ENCODE data around the gene CCDC85C.

CCDC85C gene

DNA sequence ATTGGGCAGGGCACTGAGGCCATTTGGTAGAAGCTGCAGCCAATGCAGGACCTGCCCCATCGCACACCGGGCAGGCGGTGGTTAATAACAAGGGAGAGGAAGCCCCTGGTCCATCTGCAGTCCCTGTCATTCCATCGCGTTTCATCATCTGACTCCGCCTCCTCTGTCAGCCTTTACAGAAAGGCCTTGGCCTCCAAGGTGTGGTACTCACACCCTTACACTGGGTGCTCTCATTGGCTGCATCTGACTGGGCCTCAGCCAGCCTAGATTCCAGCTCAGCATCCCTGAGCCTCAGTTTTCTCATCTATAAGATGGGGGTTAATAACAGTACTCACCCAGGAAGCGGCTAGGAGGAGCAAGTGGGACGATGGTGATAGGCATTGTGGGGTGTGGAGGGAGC is 26.2 kb upstream of the CCDC85C start:
- DNase-seq (ENCODE audit: low read depth in 2 of 2): no peak

DNA sequence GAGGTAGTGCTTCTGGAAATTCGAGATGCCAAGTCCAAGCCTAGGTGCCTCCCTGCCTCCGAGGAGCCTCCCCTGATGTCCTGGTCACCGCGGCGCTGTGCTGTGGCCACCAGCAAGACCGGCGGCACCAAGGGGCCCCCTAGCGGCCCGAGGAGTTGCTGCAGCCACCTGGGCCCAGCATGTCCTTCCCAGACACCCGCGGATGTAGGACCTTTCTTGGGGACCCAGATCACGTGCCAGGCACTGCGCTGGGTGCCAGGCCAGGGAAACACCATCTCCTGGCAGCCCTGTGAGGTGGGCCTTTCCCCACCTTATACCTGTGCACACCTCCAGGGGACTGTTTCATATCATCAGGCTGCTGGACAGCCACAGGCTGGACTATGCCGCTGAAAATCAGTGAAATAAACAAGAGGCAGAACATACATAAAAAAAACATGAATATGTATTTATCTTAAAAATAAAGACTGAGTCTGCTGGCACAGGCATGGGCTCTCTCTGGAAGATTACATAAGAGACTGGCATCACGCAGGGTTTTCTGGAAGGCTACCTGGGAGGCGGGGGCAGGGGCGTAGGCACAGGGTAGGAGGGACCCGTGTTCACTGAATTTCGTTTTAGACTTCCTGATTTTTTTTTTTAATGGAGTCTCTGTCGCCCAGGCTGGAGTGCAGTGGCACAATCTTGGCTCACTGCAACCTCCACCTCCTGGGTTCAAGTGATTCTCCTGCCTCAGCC is 25.0 kb upstream of the CCDC85C start:
- peak; percentile 28 to 39 for DNase-seq (ENCODE audit: low read depth in 2 of 2)

DNA sequence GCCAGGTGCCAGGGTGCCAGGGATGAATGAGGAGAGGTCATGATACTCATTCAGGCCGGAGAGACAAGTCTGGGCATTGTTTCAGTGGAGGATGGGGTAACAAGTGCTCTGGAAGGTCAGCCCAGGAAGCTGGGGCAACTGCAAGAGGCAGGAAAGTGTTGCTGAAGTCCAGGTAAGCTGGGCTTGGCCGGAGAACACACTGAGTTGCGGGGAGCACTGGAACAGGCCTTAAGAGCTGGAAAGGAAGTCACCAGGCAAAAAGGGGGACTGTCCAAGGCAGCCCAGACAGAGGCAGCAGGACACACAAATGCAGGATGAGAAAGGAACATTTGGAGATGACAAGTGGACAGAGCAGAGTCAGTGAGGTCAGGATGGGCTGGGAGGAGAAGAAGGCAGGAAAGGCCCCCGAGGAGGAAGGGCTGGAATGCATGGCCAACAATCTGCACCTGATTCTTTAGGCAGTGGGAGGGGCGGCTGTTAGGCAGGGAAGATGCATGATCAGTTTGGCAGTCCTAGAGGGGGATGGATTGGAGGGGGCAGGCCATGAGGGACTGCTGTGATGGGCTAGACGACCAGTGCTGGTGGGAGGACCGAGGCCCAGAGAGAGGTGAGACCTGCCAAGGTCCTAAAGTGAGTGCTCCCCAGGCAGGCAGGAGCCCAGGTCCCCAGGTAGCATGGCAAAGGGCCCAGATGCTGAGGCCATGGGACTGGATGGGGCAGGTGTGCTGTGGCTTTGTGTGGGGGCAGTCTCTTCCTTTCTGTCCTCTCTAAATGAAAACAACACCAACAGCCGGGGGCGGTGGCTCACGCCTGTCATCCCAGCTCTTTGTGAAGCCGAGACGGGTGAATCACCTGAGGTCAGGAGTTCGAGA is 23.7 kb upstream of the CCDC85C start:
- DNase-seq (ENCODE audit: low read depth in 2 of 2): no peak

DNA sequence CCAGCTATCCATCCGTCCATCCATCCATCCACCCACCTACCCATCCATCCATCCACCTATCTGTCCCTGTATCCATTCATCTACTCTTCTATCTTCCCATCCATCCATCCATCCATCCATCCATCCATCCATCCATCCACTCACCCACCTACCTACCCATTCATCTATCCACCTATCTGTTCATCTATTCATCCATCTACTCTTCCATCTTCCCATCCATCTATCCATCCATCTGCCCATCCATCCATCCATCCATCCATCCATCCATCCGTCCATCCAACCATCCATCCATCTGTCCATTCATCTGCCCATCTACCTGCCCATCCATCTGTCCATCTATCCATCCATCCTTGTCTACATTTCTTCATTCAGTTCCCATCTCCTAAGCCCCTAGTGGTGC is 23.1 kb upstream of the CCDC85C start:
- DNase-seq (ENCODE audit: low read depth in 2 of 2): no peak

DNA sequence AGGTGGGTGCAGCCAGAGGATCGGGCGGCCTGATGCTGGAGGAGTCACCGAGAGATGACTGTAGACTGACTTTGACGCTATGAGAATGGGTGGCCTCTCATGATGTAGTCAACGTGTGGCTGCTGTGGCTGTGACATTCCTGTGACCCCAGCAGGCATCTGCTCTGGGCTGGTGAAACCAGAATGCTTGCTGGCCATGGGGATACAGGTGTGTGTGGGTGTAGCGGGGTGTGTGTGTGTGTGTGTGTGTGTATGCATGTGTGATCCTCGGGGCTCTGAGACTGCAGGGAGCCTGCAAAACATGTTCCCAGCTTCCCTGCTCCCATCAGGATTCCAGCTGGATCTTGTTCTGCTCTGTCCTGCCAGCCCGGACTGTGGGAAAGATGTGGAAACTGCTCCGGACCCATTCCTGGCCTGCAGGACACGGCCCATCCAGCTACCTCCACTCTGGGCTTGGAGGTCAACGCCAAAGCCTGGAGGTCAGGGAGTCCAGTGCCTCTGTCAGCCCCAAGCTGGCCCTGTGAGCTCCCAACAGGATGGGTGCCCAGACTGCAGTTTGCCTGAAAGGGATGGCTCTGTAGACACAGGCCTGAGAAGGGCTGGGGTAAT is 22.1 kb upstream of the CCDC85C start:
- no peak for DNase-seq (ENCODE audit: low read depth in 2 of 2)

DNA sequence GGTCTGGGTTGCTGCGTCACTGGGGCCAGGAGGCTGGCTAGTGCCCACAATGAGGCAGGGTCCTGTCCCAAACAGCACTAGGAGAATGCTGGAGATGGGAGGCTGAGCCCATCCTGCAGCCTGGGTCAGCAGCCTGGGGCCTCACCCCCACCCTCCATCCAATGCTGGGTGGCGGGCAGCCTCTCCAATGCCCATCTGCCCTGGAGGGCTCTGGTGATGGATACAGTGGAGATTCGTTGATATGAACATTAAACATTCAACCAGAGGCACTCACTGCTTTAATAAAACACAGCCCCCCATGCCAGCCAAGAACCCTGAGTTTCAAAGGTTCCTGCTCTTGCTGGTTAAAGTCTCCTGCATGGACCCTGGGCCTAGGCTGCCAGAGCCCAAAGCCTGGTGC is 21.5 kb upstream of the CCDC85C start:
- DNase-seq (ENCODE audit: low read depth in 2 of 2): no peak

DNA sequence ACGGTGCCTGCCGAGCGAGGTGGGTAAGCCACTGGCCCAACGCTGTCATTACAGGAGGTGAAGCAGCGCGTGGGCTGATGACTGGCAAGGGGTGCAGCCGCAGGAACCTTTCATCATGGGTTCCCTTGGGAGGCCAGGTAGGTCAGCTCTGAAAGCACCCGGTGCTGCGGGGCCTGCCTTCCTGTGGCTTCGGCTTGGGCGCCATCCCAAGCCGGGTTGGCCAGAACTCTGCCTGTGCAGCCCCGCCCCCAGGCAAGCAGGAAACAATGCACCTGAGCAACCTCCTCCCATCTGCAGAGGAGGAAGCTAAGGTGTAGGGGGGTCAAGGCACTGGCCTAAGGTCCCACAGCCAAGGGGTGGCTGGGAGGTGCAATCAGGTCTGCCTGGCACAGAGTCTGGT is 21.0 kb upstream of the CCDC85C start:
- DNase-seq (ENCODE audit: low read depth in 2 of 2): no peak

DNA sequence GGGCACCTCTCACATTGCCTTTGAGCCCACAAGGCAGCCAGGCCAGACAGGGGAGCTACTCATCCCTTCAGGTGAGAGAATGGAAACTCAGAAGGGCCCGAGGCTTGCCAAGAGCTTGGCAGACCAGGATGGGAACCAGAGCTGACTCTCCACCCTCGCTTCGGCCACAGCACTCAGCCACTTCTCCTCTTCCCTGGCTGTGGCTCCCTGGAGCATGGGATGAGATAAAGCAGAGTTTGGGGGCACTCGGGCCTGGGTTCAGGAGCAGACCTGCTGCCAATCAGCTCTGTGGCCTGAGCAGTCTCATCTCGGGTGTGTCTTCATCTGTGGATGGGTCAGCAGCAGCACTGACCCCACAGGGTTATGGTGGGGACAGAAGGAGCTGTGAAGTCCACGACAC is 20.0 kb upstream of the CCDC85C start:
- no peak for DNase-seq (ENCODE audit: low read depth in 2 of 2)

DNA sequence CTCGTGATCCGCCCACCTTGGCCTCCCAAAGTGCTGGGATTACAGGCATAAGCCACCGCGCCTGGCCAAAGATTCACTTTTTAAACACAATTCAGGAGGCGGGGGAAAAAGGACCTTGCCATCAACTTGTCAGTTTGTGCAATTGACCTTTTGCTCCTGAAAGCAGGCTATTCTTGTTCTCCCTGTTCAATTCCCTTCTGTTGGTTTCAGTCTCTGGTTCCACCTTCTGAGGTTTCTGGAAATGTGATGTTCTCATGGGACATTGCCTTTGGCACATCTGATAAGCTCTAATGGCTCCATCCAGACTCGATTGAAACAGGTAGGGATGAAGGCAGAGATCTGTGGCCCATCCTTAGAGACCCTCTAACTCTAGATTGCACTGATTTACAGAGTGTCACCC is 17.9 kb upstream of the CCDC85C start:
- no peak for DNase-seq (ENCODE audit: low read depth in 2 of 2)

DNA sequence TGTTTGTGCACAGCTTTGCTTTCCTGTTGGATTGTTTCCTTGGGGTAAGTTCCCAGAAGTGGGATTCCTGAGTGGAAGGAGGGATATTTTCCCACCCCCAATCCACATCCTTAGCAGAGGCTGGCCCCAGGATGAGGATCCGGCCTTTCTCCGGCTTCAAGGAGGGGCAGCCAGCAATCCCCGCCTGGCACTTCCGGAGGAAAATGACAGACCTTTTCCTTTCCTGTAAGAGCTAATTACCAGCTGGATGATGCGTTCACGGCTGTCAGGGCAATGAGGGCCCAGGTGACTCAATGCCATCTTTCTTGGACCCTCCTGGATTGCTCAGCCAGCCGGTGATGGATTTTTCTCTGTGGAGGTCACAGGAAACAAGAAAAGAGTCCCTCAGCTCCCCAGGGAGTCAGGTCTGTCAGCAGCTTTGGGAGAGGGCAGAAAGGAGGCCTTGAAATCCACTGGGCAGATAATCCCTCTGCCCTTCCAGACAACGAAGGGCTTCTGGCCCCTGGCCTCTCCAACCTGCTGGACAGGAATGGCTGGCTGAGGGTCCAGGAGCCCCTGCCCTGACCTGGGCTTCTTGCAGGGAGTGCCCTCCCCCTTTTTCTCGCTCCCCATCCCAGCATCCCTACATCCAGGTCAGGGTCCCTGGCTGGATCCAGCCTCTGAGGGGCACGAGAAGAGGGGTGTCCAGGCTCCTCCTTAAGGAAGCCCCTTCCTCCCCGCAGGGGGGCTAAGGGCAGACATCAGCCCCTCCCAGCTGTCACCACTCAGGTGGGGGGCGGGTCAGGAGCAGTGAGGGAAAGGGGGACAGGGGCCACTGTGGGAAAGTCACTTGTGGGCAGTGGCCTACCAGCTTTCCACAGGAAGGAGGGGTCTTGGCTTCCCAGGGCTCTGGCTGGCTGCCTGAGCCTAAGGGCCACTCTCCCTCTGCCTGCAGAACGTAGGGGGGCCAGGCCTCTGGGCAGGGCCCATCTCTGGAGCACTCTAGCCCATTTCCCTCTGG is 16.1 kb upstream of the CCDC85C start:
- no peak for DNase-seq (ENCODE audit: low read depth in 2 of 2)

DNA sequence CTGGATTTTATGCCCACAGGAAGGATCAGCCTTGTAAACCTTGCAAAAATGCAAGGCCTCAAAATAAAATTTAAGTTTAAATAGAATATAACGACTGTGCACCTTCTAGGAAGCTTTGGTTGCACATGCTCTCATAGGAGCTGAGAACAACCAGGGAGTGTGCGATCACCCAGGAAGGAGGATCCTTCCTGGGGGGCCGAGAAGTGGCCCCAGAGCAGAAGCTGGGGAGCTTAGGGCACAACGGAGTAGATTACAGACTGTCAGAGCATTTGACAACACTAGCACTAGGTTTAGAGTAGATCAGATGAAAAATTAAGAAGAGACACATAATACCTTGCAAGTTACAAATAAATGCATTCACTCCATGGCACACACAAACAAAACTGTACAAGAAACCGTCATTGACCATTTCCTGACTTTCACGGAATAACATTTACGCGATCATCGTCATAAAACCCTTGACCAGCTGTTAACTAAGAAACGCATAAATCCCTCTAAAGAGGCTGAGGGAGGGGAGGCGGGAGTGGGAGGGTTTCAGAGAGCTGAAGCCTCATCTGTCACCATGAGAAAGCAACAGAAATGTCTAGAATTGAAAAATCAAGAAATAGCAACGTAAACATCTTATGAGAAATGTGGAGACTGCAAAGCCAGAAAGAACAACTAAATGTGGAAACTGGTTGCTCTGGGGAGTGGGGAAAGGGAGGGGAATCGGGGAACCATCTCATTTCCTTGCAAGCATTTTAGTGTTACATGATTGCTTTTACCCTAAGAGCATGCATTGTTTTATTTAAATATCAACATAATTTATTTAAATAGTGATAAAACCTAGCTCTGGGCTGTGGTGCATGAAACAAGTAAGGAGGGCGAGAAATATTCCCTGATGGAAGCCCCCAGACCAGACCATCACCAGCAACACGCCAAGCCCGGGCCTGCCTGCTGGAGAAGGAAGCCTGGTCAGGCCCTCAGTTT is 13.1 kb upstream of the CCDC85C start:
- no peak for DNase-seq (ENCODE audit: low read depth in 2 of 2)

DNA sequence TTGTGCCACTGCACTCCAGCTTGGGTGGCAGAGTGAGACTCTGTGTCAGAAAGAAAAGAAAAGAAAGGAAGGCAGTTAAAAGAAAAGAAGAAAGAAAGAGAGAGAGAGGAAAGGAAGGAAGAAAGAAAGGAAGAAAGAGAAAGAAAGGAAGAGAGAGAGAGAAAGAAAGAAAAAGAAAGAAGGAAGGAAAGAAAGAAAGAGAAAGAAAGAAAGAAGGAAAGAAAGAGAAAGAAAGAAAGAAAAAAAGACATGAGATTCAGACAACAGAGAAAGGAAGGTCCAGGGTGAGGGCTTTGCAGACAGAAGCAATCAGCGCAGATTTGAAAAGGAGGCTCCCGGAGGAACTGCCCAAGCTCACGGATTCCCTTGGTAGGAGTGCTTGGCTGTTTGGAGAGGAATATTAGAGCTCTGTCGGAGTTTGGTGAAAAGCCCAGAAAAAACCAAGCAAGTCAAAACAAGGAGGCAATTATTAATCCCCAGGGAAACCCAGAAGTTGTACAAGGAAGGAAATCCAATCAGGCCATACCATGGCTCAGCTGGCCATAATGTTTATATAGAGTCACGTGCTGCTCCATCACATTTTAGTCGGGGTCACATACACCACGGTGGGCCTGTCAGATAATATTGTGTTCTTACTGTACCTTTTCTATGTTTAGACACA is 11.6 kb upstream of the CCDC85C start:
- DNase-seq (ENCODE audit: low read depth in 2 of 2): no peak

DNA sequence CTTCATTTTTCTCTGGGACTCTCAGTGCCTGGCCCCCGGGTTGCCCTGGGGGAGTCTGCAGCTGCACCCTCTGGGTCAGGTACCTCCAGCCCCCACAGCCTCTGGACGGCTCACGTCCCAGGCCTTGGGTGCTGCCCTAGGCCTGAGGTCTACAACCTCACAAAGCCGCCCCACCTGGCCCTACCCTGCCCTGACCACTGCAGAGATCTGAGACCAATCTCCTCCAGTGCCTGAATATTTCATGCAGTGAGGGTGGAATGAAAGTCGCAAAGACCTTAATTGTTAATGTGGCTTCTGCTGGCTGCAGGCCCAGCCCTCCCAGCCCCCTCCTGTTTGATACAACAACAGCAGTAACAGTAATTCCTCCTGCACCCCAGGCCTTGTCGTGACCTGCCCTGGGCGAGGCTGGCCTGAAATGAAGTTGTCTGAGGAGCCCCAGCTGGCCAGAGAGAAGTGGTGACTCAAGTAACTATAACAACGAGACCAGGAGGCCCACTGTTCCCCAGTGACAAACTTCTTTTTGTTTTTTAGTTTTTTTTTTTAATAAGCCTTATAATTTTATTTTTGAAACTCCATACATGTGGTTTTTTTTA is 8.8 kb upstream of the CCDC85C start:
- DNase-seq (ENCODE audit: low read depth in 2 of 2): no peak

DNA sequence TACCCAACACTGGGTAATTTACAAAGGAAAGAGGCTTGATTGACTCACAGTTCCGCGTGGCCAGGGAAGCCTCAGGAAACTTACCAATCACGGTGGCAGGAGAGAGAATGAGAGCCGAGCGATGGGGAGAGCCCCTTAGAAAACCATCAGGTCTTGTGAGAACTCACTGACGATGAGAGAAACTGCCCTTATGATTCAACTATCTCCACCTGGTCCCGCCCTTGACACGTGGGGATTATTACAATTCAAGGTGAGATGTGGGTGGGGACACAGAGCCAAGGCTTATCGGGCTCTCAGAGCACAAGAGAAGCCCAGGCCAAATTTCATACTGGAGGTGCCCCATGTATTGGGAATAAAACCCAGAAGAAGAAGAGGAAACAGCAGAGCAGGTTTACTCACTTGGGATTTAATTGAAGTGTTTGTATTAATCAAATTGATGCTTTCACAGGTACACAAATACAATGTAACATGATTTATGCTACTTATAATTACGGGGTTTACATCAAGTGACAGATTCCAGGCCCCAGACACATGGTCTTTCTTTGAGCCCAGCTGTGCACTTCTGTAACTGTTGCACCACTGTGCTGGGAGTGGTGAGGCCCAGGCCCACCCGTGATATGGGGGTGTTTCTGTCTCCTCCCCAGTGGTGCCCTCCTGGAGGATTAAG is 8.2 kb upstream of the CCDC85C start:
- no peak for DNase-seq (ENCODE audit: low read depth in 2 of 2)

DNA sequence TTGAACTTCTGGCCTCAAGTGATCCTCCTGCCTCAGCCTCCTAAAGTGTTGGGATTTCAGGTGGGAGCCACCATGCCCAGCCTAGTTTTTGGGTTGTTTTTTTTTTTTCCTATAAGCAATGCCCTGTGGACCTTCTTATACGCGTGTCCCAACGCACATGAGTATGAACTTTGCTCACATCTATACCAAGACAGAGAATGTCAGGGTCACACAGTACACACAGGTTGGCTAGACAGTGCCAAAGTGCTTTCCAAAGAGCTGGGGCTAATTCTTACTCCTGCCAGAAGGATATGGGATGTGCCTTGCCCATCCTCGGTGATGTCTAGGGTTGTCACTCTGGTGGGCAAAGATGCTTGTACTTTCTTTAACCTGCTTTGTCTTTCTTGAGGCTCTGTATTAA is 7.6 kb upstream of the CCDC85C start:
- DNase-seq (ENCODE audit: low read depth in 2 of 2): no peak

DNA sequence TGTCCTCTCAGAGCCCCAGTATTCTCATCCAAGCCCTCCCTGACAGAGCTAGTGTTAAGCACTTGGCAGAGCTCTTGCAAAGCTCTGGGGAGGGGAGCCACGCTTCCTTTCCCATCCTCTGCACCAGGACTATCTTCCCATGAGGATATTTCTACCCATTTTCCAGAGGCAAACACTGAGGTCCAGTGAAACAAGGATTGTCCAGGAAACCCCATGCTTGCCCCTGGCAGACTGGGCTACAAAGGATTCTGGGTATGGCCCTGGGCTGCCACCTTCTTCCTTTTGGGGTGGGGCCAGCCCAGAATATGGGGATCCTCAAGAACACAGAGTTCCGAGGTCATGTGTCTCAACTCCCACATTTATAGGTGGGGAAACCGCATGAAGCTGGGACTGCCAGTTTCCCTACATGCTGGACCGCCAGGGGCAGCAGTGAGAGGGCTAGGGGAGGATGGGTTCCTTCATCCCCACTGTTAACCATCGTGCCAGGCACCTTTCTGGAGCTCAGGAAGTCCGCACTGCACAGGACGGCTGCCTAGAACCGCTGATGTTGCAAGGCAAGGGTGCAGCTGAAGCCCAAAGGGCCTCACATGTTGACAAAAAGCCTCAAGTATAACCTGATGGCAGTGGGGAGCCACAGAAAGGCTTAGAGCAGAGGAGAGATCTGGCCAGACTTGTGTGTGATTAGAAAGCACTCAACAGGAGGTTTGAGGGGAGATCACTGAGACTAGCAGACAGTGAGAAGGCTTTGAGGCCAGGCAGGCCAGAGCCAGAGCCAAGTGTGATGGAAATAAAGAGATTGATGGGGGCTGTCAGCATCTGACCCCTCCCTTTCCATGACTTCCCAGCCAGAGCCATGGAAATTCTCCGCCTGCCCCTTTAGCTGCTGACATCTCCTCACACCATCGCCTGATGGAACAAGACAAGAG is 5.5 kb upstream of the CCDC85C start:
- no peak for DNase-seq (ENCODE audit: low read depth in 2 of 2)

DNA sequence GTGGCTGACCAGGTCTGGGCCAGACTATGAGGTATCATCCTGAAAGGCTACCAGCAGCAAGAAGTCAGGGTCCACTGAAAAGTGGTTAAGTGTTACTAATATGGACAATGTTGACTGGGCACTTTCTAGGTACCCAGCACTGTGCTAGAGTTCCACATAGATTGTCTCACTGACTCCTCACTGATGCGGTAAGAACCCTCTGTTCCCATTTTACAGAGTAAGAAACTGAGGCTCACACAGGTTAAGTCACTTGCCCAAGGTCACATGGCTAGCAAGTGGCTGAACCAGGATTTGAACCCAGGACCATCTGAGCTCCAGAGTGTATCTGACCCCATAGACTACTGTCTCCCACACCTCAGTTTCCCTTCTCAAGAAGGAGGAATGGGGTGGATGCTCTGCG is 4.6 kb upstream of the CCDC85C start:
- DNase-seq (ENCODE audit: low read depth in 2 of 2): no peak

DNA sequence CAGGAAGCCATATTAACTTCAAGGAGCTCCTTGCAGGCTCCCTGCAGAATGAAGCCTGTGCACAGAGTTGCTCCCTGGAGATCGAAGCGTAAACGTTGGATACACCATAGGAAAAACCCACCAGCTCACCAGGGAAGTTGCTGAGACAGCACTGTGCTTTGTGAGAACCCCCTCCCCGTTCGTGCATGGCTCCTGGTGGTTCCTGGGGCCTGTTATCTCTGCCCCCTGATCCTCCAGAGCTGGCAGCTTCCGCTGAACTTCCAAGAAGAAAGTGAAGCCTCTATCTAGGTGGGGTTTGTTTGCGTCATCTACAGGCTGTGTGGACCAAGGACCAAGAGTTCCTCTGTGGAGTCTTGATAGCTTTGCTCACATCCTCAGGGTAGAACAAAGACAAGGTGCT is 2.4 kb upstream of the CCDC85C start:
- DNase-seq (ENCODE audit: low read depth in 2 of 2): no peak
